Neural progenitor cell (in vitro differentiated cells): ENCODE results near the gene PAQR8. TPM values are rescaled to one million over a fixed set of nuclear protein-coding genes. Genes with fewer than 3 reads are reported as not detected.
A peak's percentile ranks its signal among the peaks of the same experiment; 100 is the strongest.

Experiments
- DNase-seq: peaks from one replicate; pipeline ENCODE4 v3.0.0-alpha.2; 2016; ENCODE audit warnings: low spot score
- H2AFZ ChIP-seq: fragments of 200-600 bp; sonication (generic); replicated peaks from 2 replicates; pipeline ENCODE4 v1.6.1; 2016; ENCODE audit warnings: antibody characterized with exemption
- H3F3A ChIP-seq: fragments of 200-600 bp; sonication (generic); 2 replicates; pipeline ENCODE4 v1.6.1; 2016; ENCODE audit warnings: antibody characterized with exemption, low read depth
- H3K27ac ChIP-seq: fragments of 200-600 bp; sonication (generic); 2 replicates; pipeline ENCODE4 v1.5.1; 2016; ENCODE audit warnings: mild to moderate bottlenecking
- H3K27me3 ChIP-seq: fragments of 200-600 bp; sonication (generic); 2 replicates; pipeline ENCODE4 v1.6.1; 2016; ENCODE audit warnings: mild to moderate bottlenecking, moderate library complexity
- H3K36me3 ChIP-seq: fragments of 200-600 bp; sonication (generic); 2 replicates; pipeline ENCODE4 v1.5.1; 2016
- H3K4me1 ChIP-seq: fragments of 200-600 bp; sonication (generic); 2 replicates; pipeline ENCODE4 v1.6.1; 2016; ENCODE audit warnings: mixed run types
- H3K4me2 ChIP-seq: fragments of 200-600 bp; sonication (generic); 2 replicates; pipeline ENCODE4 v1.6.1; 2016
- H3K4me3 ChIP-seq: fragments of 200-600 bp; sonication (generic); 2 replicates; pipeline ENCODE4 v1.5.1; 2016
- H3K79me2 ChIP-seq: fragments of 200-600 bp; sonication (generic); 2 replicates; pipeline ENCODE4 v1.6.1; 2016; ENCODE audit warnings: low read depth
- H3K9ac ChIP-seq: fragments of 200-600 bp; sonication (generic); 2 replicates; pipeline ENCODE4 v1.6.1; 2016
- H3K9me3 ChIP-seq: fragments of 200-600 bp; sonication (generic); 2 replicates; pipeline ENCODE4 v1.5.1; 2016; ENCODE audit warnings: low read depth
- H4K20me1 ChIP-seq: fragments of 200-600 bp; sonication (generic); 2 replicates; pipeline ENCODE4 v1.6.1; 2016; ENCODE audit warnings: low read depth
- H3K27ac Mint-ChIP-seq: 3 replicates; pipeline ENCODE4 v1.8.0; 2021; ENCODE audit warnings: mixed read lengths
- H3K27me3 Mint-ChIP-seq: 2 replicates; pipeline ENCODE4 v1.8.0; 2022; ENCODE audit warnings: low read depth, mild to moderate bottlenecking, inconsistent platforms, moderate library complexity, mixed read lengths; ENCODE audit not compliant: insufficient read depth
- H3K36me3 Mint-ChIP-seq: 3 replicates; pipeline ENCODE4 v1.8.0; 2021; ENCODE audit warnings: mixed read lengths
- H3K4me1 Mint-ChIP-seq: 3 replicates; pipeline ENCODE4 v1.8.0; 2021; ENCODE audit warnings: mixed read lengths
- H3K4me3 Mint-ChIP-seq: 3 replicates; pipeline ENCODE4 v1.8.0; 2021; ENCODE audit warnings: mild to moderate bottlenecking, moderate library complexity, mixed read lengths
- H3K9me3 Mint-ChIP-seq: 3 replicates; pipeline ENCODE4 v1.8.0; 2020; ENCODE audit warnings: mixed read lengths
- EZH2 ChIP-seq: fragments of 200-600 bp; sonication (generic); IDR thresholded peaks from 2 replicates; pipeline ENCODE4 v1.6.1; 2017; ENCODE audit warnings: antibody characterized with exemption, mild to moderate bottlenecking, moderate library complexity
- EZH2phosphoT487 ChIP-seq: fragments of 200-600 bp; sonication (generic); IDR thresholded peaks from 2 replicates; pipeline ENCODE4 v1.6.1; 2017; ENCODE audit warnings: antibody characterized with exemption
- total RNA-seq: library from RNA; depleted of rRNA; stranded (reverse); fragments of >200 nt; gene quantifications from 2 replicates; pipeline ENCODE4 v1.2.3, GENCODE V29; 2015; ENCODE audit warnings: low replicate concordance
- TF ChIP-seq, protein P1 (sequence below): fragments of 200-600 bp; sonication (generic); IDR thresholded peaks from 2 replicates; pipeline ENCODE4 v1.5.1; 2017; ENCODE audit warnings: antibody characterized with exemption, mild to moderate bottlenecking

The PAQR8 gene
- total RNA-seq, 1 donor from 2014 or later = 16.9 TPM

DNA sequence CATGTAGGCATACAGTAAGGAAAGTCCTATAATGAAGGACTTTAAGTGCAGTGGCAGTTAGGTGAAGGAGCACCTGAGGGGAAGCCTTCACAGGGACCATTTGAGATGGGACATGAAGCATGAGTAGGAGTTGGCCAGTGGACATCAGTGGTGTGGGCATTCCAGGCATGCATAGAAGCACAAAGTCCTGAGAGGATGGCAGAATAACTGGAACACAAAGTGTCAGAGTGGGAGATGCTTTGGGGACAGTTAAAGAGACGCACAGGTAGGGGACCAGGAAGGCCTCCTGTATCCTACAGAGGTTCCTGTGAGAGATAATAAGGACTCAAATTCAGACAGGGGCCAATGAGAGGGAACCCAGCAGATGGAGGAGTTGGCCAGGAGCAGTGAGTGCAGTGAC lies 31.8 kb downstream of the PAQR8 start:
- H3K9ac ChIP-seq = no peak overlapping the region
- H3K4me1 ChIP-seq = peaks cover 13% of the 10 kb centered on the region
- no peaks in the 10 kb centered on the region for H3K9me3 ChIP-seq
- Mint-ChIP-seq H3K4me1 (peaks cover 3% of the 10 kb centered on the region), H3K9me3 (no peaks in the 10 kb centered on the region), H3K36me3 (peaks cover 7% of the 10 kb centered on the region), H3K27me3 (no peaks in the 10 kb centered on the region), H3K4me3 (no peak overlapping the region), H3K27ac (no peak overlapping the region)
- no peaks in the 10 kb centered on the region for H3F3A ChIP-seq
- TF ChIP-seq EZH2phosphoT487 (no peak), EZH2 (no peak)
- TF ChIP-seq, protein P1, sequence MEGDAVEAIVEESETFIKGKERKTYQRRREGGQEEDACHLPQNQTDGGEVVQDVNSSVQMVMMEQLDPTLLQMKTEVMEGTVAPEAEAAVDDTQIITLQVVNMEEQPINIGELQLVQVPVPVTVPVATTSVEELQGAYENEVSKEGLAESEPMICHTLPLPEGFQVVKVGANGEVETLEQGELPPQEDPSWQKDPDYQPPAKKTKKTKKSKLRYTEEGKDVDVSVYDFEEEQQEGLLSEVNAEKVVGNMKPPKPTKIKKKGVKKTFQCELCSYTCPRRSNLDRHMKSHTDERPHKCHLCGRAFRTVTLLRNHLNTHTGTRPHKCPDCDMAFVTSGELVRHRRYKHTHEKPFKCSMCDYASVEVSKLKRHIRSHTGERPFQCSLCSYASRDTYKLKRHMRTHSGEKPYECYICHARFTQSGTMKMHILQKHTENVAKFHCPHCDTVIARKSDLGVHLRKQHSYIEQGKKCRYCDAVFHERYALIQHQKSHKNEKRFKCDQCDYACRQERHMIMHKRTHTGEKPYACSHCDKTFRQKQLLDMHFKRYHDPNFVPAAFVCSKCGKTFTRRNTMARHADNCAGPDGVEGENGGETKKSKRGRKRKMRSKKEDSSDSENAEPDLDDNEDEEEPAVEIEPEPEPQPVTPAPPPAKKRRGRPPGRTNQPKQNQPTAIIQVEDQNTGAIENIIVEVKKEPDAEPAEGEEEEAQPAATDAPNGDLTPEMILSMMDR = no peak
- no peaks in the 10 kb centered on the region for H3K79me2 ChIP-seq
- no peaks in the 10 kb centered on the region for H4K20me1 ChIP-seq
- H2AFZ ChIP-seq = no peak overlapping the region
- DNase-seq = no peak
- H3K27me3 ChIP-seq = no peaks in the 10 kb centered on the region
- H3K4me3 ChIP-seq = no peak overlapping the region
- no peaks in the 10 kb centered on the region for H3K36me3 ChIP-seq
- H3K27ac ChIP-seq = no peak overlapping the region
- H3K4me2 ChIP-seq = no peak overlapping the region

DNA sequence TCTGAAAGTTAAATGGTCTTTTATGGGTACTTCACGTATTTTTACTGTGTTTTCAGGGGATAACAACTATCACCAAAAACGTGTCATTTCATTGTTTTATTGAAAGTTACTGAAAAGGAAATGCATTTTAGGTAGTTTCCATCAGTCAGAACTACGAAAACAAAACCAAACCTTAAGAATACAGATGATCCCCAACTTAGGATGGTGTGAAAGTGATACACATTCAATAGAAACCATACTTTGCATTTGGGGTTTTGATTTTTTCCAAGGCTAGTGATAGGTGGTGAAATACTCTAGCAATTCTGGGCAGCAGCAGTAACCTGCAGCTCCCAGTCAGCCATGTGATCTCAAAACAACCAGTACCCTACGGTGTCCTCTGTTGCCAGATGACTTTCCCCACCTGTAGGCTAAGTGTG lies 32.3 kb downstream of the PAQR8 start:
- H3K27ac Mint-ChIP-seq = no peak overlapping the region
- Histone ChIP-seq H4K20me1 (no peaks in the 10 kb centered on the region), H3K9ac (no peak overlapping the region), H3K4me3 (no peak overlapping the region), H3K27me3 (no peaks in the 10 kb centered on the region), H3F3A (no peaks in the 10 kb centered on the region), H3K36me3 (no peaks in the 10 kb centered on the region), H3K27ac (no peak overlapping the region), H3K9me3 (no peaks in the 10 kb centered on the region), H2AFZ (no peak overlapping the region), H3K79me2 (no peaks in the 10 kb centered on the region), H3K4me1 (peaks cover 13% of the 10 kb centered on the region), H3K4me2 (no peak overlapping the region)
- DNase-seq = no peak
- H3K27me3 Mint-ChIP-seq = no peaks in the 10 kb centered on the region
- H3K9me3 Mint-ChIP-seq = no peaks in the 10 kb centered on the region
- no peak overlapping the region for H3K4me3 Mint-ChIP-seq
- peaks cover 6% of the 10 kb centered on the region for H3K4me1 Mint-ChIP-seq
- peaks cover 7% of the 10 kb centered on the region for H3K36me3 Mint-ChIP-seq
- TF ChIP-seq EZH2 (no peak), EZH2phosphoT487 (no peak)
- TF ChIP-seq, protein P1 = no peak

DNA sequence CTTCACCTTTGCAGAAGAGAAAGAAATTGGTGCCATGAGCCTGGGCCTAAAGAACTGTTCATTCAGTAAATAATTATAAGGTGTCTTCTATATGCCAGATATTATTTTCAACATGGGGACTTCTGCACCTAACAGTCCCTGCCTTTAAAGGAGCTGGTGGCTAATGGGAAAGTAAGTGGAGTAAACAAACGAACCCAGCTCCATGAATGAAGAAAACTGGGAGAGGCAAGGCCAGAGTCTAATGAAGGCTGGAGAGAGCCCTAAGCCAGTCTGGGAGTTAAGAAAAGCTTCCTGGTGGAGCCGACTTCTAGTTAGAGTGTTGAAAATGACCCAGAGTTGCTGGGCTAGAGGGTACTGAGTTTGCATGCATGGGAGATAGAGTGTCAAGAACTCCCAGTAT lies 34.0 kb downstream of the PAQR8 start:
- no peak overlapping the region for H3K27ac Mint-ChIP-seq
- H3K4me3 Mint-ChIP-seq = no peak overlapping the region
- no peaks in the 10 kb centered on the region for H3K27me3 ChIP-seq
- H3F3A ChIP-seq = peaks cover 3% of the 10 kb centered on the region
- no peak overlapping the region for H3K4me3 ChIP-seq
- no peaks in the 10 kb centered on the region for H3K79me2 ChIP-seq
- H3K36me3 Mint-ChIP-seq = peaks cover 7% of the 10 kb centered on the region
- no peaks in the 10 kb centered on the region for H3K9me3 ChIP-seq
- no peak for DNase-seq
- H3K27me3 Mint-ChIP-seq = no peaks in the 10 kb centered on the region
- H3K4me1 ChIP-seq = peaks cover 13% of the 10 kb centered on the region
- TF ChIP-seq EZH2 (no peak), EZH2phosphoT487 (no peak)
- TF ChIP-seq, protein P1 = no peak
- peak overlapping the region; percentile 15 for H3K4me2 ChIP-seq
- no peak overlapping the region for H3K27ac ChIP-seq
- no peak overlapping the region for H2AFZ ChIP-seq
- H3K4me1 Mint-ChIP-seq = peaks cover 10% of the 10 kb centered on the region
- peaks cover 3% of the 10 kb centered on the region for H4K20me1 ChIP-seq
- H3K36me3 ChIP-seq = no peaks in the 10 kb centered on the region
- no peak overlapping the region for H3K9ac ChIP-seq
- H3K9me3 Mint-ChIP-seq = no peaks in the 10 kb centered on the region
